Peyer's patch (tissue), 4 donors: ENCODE data around the gene SNX10.

Experiments used
- CTCF ChIP-seq, 6 experiments: fragments of 450-650 bp in 4 of 6; fragments of 200-600 bp in 2 of 6; sonication (generic) in 1 of 6; IDR thresholded peaks; one replicate each; pipeline ENCODE4 v1.5.1; 2017 to 2019; ENCODE audit warnings: antibody characterized with exemption in 6 of 6, mild to moderate bottlenecking in 3 of 6, moderate library complexity in 1 of 6
- POLR2A ChIP-seq, 2 donors: fragments of 450-650 bp; IDR thresholded peaks; one replicate each; pipeline ENCODE4 v1.5.1; 2017; ENCODE audit warnings: antibody characterized with exemption in 2 of 2, mild to moderate bottlenecking in 2 of 2, moderate library complexity in 2 of 2

GRCh38 chr7:26279405-26279804 lies 12.3 kb upstream of the SNX10 start:
- TF ChIP-seq POLR2A (IDR thresholded peaks at IDR 0.05) (no peak), CTCF (IDR thresholded peaks at IDR 0.05) (no peak)
